Inferior parietal cortex (tissue), 1 donor: Measurements from ENCODE around the gene EGR4.
A peak's percentile ranks its signal among the peaks of the same experiment; 100 is the strongest.

Source experiments
- DNase-seq: peaks from one replicate; pipeline ENCODE4 v3.0.0-alpha.2; 2016; ENCODE audit errors: extremely low spot score

Gene EGR4

DNA sequence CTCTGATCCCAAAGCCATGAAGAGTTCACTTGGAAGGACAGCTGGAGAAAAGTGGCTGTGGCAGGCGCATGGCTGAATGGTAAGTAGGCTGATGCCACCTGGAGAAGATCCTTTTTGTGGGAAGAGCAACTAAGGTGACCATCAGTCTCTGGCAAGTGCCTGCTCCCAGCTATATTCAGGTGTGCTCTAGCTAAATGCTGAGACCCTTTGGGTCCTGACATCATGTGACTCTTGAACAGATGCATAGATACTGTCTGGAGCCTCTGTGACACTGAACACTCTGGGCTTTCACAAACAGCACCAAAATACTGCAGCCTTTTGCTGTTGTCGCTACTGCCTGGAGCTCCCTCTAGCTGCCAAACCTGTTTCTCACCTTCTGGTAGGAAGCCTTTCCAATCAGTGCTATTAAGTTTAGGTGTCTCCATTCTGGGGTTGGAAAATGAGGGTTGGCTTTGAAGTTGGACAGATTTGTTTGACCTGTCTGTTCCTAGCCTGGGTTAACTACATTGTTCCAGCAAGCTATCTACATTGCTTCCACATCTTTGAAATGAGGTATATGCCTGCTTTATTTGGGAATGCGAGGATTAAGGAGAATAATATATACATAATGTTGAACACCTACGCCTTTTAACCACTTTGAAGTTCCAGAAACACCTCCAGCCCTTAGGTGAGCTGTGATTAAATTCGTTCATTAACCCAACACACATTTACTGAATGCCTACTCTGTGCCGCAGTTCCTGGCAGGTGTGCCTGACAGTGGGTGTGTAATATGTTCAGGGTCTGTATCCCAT is 3.1 kb downstream of the EGR4 start:
- DNase-seq = peak; percentile 75

GRCh38 chr2:73289304-73289703 is 4.0 kb downstream of the EGR4 start:
- DNase-seq = no peak

DNA sequence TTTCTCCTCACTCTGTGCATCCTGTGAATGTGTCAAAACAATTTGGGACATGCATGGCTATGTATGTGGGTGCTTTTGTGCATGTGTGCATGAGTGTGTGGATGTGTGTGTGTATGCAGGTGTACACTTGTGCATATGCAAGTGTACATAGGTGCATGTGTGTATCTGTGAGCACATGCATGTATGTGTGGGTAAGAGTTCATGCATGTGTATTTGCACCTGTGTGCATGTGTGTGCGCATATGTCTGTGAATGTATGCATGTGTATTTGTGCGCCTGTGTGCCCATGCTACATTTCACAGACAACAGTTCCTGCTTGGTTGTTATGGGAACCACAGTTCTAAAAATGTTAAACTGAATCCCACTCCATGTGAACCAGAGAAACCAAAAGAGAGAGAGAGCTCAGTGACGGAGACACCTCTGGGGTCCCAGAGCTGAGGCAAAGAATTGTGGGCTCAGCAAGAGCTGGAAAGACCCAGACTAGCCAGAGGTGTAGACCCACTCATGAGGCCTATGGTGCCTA is 7.2 kb downstream of the EGR4 start:
- DNase-seq = no peak

- DNase-seq = no peak
Observed at GRCh38 chr2:73285159-73285739, 8.1 kb downstream of the EGR4 start.

- no peak for DNase-seq
Observed at GRCh38 chr2:73284296-73285158, 8.8 kb downstream of the EGR4 start, which contains the start of gene FBXO41. FBXO41 (minus strand) TSS chr2:73284478; CDS start chr2:73269630, 14,848 bp downstream.

DNA sequence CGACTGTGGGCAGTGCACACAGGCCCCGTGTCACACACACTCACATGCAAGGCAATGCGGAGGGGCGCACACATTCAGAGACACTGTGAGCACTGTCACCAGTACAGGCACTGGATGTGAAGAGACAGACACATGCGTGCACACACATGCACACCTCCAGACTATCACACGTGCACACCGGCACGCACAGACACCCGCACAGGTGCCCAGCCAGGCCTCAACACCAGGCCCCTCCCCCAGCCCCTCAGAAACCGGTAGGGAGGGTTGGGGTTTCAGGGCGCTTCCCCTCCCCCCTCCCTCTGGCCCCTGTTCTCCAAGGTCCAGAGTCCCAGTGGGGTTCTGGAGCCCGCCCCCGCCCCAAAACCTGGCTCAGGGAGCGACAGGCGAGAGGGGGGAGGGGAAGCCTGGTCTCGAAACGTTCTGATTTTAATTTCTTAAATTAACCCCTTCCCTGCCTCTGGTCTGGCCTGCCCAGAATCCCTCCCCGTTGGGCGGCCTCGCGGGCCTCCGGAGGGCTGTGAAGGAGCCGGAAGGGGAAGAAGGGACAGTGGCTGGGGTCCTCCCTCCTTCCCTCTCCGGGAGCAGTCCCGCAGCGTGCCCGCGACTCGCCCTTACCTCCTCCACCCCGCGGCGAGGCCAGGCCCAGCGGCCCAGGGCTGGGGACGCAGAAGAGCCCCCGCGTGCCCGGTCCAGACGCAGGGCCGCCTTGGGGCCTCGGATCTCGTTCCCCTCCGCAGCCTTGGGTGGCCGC is 9.6 kb downstream of the EGR4 start:
- no peak for DNase-seq

GRCh38 chr2:73282924-73283544 is 10.3 kb downstream of the EGR4 start:
- no peak for DNase-seq

DNA sequence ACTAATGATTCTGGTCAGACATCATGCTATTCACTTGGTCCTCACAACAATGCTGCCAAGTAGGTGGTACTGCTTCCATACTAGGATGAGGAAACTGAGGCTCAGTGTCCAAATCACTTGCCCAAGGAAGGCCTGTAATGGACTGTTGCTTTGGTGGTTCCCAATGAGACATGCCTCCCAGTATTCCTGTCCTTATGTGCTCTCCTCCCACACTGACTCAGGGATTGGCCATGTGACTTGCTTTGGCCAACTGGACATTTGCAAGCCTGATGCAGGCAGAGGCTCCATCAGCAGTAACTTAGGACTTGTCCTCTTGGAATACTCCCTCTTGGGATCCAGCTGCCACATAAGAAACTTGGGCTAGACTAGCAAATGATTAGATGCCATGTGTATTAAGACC is 12.1 kb downstream of the EGR4 start:
- DNase-seq = no peak

- DNase-seq = no peak
Observed at GRCh38 chr2:73279852-73280251, 13.5 kb downstream of the EGR4 start.

GRCh38 chr2:73272270-73272669 is 21.1 kb downstream of the EGR4 start:
- no peak for DNase-seq

DNA sequence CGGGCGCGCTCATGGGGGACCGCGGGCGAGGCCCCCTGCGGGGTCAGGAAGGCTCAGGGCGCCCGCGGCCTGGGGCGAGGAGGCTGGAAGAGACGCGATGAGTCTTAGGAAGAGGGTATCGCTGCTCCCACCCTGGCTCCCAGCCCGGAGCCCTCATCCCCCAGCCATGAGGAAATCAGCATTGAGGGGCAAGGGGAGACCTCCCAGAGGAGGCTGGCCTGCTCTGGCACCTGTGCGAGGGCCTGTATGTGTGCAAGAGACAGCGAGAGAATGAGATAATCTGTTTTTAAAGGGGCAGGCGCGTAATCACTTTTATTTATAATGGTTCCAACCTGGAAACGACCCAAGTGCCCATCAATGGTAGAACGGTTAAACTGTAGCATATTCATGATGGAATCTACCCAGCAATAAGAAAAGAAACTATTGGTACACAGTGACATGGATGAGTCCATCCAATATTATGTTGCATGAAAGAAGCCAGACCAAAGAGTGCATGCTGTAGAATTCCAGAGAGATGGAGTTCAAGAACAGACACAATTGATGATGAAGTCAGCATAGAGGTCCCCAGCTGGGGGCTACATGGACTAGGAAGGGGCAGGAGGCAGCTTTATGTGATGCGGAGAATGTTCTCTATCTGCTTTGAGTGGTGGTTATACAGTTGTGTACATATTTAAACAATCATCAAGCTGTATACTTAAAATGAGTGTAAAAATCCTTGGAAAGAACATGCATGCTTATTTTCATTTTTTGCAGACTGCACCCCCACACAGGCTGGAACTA is 23.5 kb downstream of the EGR4 start:
- DNase-seq = no peak

- no peak for DNase-seq
Observed at GRCh38 chr2:73268830-73269685, 24.3 kb downstream of the EGR4 start.

GRCh38 chr2:73268366-73268829 is 24.9 kb downstream of the EGR4 start:
- DNase-seq = no peak

GRCh38 chr2:73267008-73267407 is 26.3 kb downstream of the EGR4 start:
- no peak for DNase-seq

DNA sequence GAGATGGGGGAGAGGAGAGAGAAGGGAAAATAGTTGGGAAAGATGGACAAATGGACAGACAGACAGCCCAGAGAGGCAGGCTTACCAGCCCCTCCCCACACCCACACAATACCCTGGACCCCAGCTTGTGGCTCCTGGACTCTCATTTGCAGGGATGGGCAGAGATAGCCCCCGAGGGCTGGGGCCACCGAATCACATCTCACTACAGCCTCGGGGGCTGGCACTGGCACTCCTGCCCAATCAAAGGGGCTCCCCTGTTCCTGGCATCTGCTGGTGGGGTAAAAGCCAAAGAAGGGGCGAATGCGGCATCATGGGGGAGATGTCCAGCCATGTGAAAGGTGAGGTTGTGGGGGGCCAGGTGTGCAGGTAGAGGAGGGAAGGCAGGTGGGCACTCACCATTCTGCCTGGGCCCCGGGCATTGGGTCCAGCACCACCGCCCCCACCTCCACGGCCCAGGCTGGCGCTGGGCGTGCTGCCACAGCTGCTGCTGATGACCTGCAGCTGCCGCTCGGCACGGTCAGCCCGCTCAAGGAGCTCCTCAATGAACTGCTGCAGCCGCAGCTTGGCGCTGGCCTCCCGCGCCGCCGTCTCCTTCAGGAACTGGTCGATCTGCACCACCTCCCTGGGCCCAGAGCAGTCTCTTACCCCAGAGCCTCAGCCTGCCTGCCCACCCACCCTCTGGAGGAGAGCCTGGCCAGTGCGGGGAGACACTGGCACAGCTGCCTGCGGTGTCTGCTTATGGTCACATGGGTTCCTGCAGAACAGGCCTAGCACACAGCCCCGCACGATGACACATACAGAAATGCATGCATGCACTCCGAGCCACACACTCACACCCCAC is 27.1 kb downstream of the EGR4 start:
- no peak for DNase-seq

- no peak for DNase-seq
Observed at GRCh38 chr2:73265298-73266060, 27.9 kb downstream of the EGR4 start.

DNA sequence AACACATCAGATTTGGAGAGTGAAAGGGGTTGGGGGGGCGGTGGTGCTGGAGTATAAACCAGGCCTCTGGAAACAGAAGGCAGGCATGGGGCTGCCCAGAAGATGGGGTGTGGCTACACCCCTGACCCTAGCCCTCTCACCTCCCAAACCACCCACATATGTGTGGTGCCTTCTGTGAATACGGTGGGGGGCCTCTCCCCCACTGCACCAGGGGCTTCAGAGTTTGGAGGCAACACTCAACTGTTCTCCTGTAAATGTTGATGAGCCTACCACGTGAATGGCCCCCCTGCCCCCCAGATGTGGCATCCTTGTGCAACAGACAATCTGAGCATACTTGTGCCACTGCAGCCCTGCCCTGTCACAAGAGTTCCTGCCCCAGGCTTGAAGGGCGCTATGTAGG is 28.6 kb downstream of the EGR4 start:
- no peak for DNase-seq

GRCh38 chr2:73264332-73264606 is 29.1 kb downstream of the EGR4 start:
- no peak for DNase-seq
